GM23248 (cell line): Measurements from ENCODE around the gene ZBTB7C.

Experiments
- EZH2 ChIP-seq: fragments of 200-600 bp; sonication (generic); IDR thresholded peaks from 2 replicates; pipeline ENCODE4 v1.6.1; 2018; ENCODE audit warnings: antibody characterized with exemption, mild to moderate bottlenecking; ENCODE audit not compliant: insufficient read depth, poor library complexity, severe bottlenecking
- EZH2phosphoT487 ChIP-seq: fragments of 200-600 bp; sonication (generic); IDR thresholded peaks from 2 replicates; pipeline ENCODE4 v1.6.1; 2018; ENCODE audit warnings: antibody characterized with exemption, moderate library complexity, mild to moderate bottlenecking, low read depth; ENCODE audit not compliant: insufficient read depth

- TF ChIP-seq EZH2phosphoT487 (no peak), EZH2 (no peak)
Observed at GRCh38 chr18:48409591-48410094, 460 bp upstream of the ZBTB7C start.
